ENCODE data around the gene RASGRP3.

RASGRP3 gene

DNA sequence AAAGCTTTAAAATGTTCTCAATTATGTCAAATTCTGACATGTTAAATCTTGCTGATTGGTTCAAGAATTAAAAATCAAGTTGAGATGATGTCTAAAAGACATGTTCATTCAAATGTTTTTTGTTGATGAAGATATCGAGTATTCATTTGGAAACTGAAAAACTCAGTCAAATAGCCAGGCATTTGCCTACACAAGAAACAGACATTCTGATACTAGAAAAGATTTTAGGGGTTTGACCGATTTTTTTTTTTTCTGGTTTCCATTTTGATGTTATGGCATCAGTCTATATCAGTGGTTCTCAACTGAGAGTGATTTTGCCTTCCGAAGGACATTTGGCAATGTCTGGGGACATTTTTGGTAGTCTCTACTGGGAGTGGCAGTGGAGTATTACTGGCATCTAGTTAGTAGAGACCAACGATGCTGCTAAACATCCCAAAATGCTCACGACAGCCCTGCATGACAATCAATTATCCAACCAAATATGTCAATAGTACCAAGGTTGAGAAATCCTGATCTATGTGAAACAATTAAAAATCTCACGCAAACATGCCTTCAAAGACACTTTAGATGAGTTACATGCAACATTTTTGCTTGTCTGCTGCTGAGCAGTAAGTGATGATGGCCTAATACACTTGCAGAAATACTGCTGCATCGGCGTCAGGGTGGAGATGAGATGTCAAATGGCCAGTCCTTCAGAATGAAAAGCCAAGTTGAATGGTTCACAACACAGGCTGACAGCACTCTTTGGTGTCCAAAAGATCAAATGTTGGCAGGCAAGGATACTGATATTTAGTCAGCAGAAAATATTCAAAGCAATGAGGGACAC is 12.5 kb downstream of the RASGRP3 start:
- WGBS = 98% methylated on average over 7 of the region's 8 CpGs
- Histone ChIP-seq H3K27ac (ENCODE audit: low read length, poor library complexity, severe bottlenecking) (no peak overlapping the region), H2BK15ac (ENCODE audit: low read depth, poor library complexity, severe bottlenecking) (no peak overlapping the region), H2AFZ (ENCODE audit: low read depth, low read length) (no peak overlapping the region), H3K4me1 (ENCODE audit: control insufficient read depth, insufficient read depth, low read depth, low read length) (peaks cover 2% of the 10 kb centered on the region), H2AK5ac (ENCODE audit: low read length, severe bottlenecking) (no peak overlapping the region), H3K27me3 (ENCODE audit: control insufficient read depth in 1 of 2, insufficient read depth in 1 of 2, low read length in 2 of 2) (no peaks in the 10 kb centered on the region), H3K4me2 (ENCODE audit: low read length, poor library complexity, severe bottlenecking) (no peak overlapping the region), H3K9me3 (ENCODE audit: control insufficient read depth, low read length) (peaks cover 17% of the 10 kb centered on the region), H4K91ac (ENCODE audit: low read length) (no peak overlapping the region), H2BK120ac (ENCODE audit: low read depth, low read length) (no peak overlapping the region), H4K8ac (ENCODE audit: low read length) (no peak overlapping the region), H3K9ac (ENCODE audit: low read length) (no peak overlapping the region), H3K23ac (ENCODE audit: low read length in 2 of 2) (no peak overlapping the region), H2BK5ac (ENCODE audit: low read depth, low read length, poor library complexity, severe bottlenecking) (no peak overlapping the region), H2BK12ac (ENCODE audit: low read length in 2 of 2) (no peak overlapping the region), H3K36me3 (ENCODE audit: control insufficient read depth in 1 of 2, insufficient read depth in 2 of 2, low read depth in 1 of 2, low read length in 2 of 2) (no peaks in the 10 kb centered on the region), H3K4ac (ENCODE audit: low read depth in 1 of 2, low read length in 2 of 2) (no peak overlapping the region), H3K4me3 (ENCODE audit: insufficient read depth in 1 of 2, low read depth in 1 of 2, low read length in 2 of 2) (no peak overlapping the region), H3K79me1 (replicated peaks; ENCODE audit: low read length, poor library complexity, severe bottlenecking) (no peaks in the 10 kb centered on the region), H3K18ac (ENCODE audit: low read depth in 1 of 2, low read length in 2 of 2) (no peak overlapping the region), H3K14ac (ENCODE audit: low read length in 2 of 2) (no peak overlapping the region)
- no peak for DNase-seq

DNA sequence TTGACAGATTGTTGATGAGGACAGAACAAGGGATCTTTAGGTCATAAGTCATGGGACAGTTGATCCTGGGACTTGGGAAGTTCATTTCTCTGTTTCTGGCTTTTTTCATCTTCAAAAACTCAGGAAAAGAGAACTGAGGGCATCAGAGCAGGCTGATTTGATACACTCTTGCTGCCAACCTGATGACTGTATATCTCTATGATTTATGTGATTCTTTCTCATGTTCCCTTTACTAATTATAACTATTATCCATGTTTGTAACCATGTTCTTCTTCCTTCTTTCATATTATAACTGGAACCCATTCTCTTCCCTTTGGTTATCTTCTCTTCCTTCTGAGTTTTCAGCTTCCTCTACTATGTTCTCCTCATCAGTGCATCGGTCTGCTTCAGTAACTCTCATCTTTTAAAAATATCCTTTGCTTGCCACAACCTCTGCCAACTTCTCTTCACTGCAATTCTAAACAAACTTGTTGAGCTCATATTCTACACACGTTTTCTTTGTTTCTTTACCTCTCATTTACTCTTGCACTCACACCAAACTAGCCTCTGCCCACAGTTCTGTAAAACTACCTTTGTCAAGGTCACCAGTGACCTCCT is 13.5 kb downstream of the RASGRP3 start:
- H3K36me3 ChIP-seq (ENCODE audit: control insufficient read depth in 1 of 2, insufficient read depth in 2 of 2, low read depth in 1 of 2, low read length in 2 of 2) = no peaks in the 10 kb centered on the region
- no peak overlapping the region for H3K4ac ChIP-seq (ENCODE audit: low read depth in 1 of 2, low read length in 2 of 2)
- peaks cover 17% of the 10 kb centered on the region for H3K9me3 ChIP-seq (ENCODE audit: control insufficient read depth, low read length)
- no peak overlapping the region for H2BK120ac ChIP-seq (ENCODE audit: low read depth, low read length)
- H3K27me3 ChIP-seq (ENCODE audit: control insufficient read depth in 1 of 2, insufficient read depth in 1 of 2, low read length in 2 of 2) = no peaks in the 10 kb centered on the region
- H3K14ac ChIP-seq (ENCODE audit: low read length in 2 of 2) = no peak overlapping the region
- H3K9ac ChIP-seq (ENCODE audit: low read length) = no peak overlapping the region
- peaks cover 2% of the 10 kb centered on the region for H3K4me1 ChIP-seq (ENCODE audit: control insufficient read depth, insufficient read depth, low read depth, low read length)
- H3K79me1 ChIP-seq (replicated peaks; ENCODE audit: low read length, poor library complexity, severe bottlenecking) = no peaks in the 10 kb centered on the region
- H3K23ac ChIP-seq (ENCODE audit: low read length in 2 of 2) = no peak overlapping the region
- H3K27ac ChIP-seq (ENCODE audit: low read length, poor library complexity, severe bottlenecking) = no peak overlapping the region
- no peak overlapping the region for H2BK5ac ChIP-seq (ENCODE audit: low read depth, low read length, poor library complexity, severe bottlenecking)
- no peak for DNase-seq
- WGBS = 94% methylated on average over 2 of the region's 2 CpGs
- no peak overlapping the region for H3K4me3 ChIP-seq (ENCODE audit: insufficient read depth in 1 of 2, low read depth in 1 of 2, low read length in 2 of 2)
- no peak overlapping the region for H4K91ac ChIP-seq (ENCODE audit: low read length)
- H3K18ac ChIP-seq (ENCODE audit: low read depth in 1 of 2, low read length in 2 of 2) = no peak overlapping the region
- no peak overlapping the region for H2BK12ac ChIP-seq (ENCODE audit: low read length in 2 of 2)
- H2AK5ac ChIP-seq (ENCODE audit: low read length, severe bottlenecking) = no peak overlapping the region
- no peak overlapping the region for H2AFZ ChIP-seq (ENCODE audit: low read depth, low read length)
- no peak overlapping the region for H4K8ac ChIP-seq (ENCODE audit: low read length)
- no peak overlapping the region for H2BK15ac ChIP-seq (ENCODE audit: low read depth, poor library complexity, severe bottlenecking)
- H3K4me2 ChIP-seq (ENCODE audit: low read length, poor library complexity, severe bottlenecking) = no peak overlapping the region

- no peak overlapping the region for H2BK12ac ChIP-seq (ENCODE audit: low read length in 2 of 2)
- no peaks in the 10 kb centered on the region for H3K79me1 ChIP-seq (replicated peaks; ENCODE audit: low read length, poor library complexity, severe bottlenecking)
- H2AK5ac ChIP-seq (ENCODE audit: low read length, severe bottlenecking) = no peak overlapping the region
- H3K23ac ChIP-seq (ENCODE audit: low read length in 2 of 2) = no peak overlapping the region
- peaks cover 4% of the 10 kb centered on the region for H3K4me1 ChIP-seq (ENCODE audit: control insufficient read depth, insufficient read depth, low read depth, low read length)
- no peak overlapping the region for H4K8ac ChIP-seq (ENCODE audit: low read length)
- DNase-seq = no peak
- no peak overlapping the region for H3K27ac ChIP-seq (ENCODE audit: low read length, poor library complexity, severe bottlenecking)
- H3K4me3 ChIP-seq (ENCODE audit: insufficient read depth in 1 of 2, low read depth in 1 of 2, low read length in 2 of 2) = no peak overlapping the region
- H3K9ac ChIP-seq (ENCODE audit: low read length) = no peak overlapping the region
- WGBS = 76% methylated on average over 3 of the region's 4 CpGs
- H3K4ac ChIP-seq (ENCODE audit: low read depth in 1 of 2, low read length in 2 of 2) = no peak overlapping the region
- no peak overlapping the region for H2BK15ac ChIP-seq (ENCODE audit: low read depth, poor library complexity, severe bottlenecking)
- H3K14ac ChIP-seq (ENCODE audit: low read length in 2 of 2) = no peak overlapping the region
- peaks cover 8% of the 10 kb centered on the region for H3K9me3 ChIP-seq (ENCODE audit: control insufficient read depth, low read length)
- H4K91ac ChIP-seq (ENCODE audit: low read length) = no peak overlapping the region
- no peak overlapping the region for H2AFZ ChIP-seq (ENCODE audit: low read depth, low read length)
- H3K4me2 ChIP-seq (ENCODE audit: low read length, poor library complexity, severe bottlenecking) = no peak overlapping the region
- H3K27me3 ChIP-seq (ENCODE audit: control insufficient read depth in 1 of 2, insufficient read depth in 1 of 2, low read length in 2 of 2) = no peaks in the 10 kb centered on the region
- H2BK5ac ChIP-seq (ENCODE audit: low read depth, low read length, poor library complexity, severe bottlenecking) = no peak overlapping the region
- peak overlapping the region in 1 of 2 experiments; percentile 69 for H3K18ac ChIP-seq (ENCODE audit: low read depth in 1 of 2, low read length in 2 of 2)
- no peaks in the 10 kb centered on the region for H3K36me3 ChIP-seq (ENCODE audit: control insufficient read depth in 1 of 2, insufficient read depth in 2 of 2, low read depth in 1 of 2, low read length in 2 of 2)
- no peak overlapping the region for H2BK120ac ChIP-seq (ENCODE audit: low read depth, low read length)
Observed at GRCh38 chr2:33491441-33492084, 15.1 kb downstream of the RASGRP3 start.

- Histone ChIP-seq H4K91ac (ENCODE audit: low read length) (no peak overlapping the region), H3K9me3 (ENCODE audit: control insufficient read depth, low read length) (no peaks in the 10 kb centered on the region), H3K4me3 (ENCODE audit: insufficient read depth in 1 of 2, low read depth in 1 of 2, low read length in 2 of 2) (no peak overlapping the region), H2BK120ac (ENCODE audit: low read depth, low read length) (no peak overlapping the region), H3K4me2 (ENCODE audit: low read length, poor library complexity, severe bottlenecking) (no peak overlapping the region), H3K4me1 (ENCODE audit: control insufficient read depth, insufficient read depth, low read depth, low read length) (peaks cover 4% of the 10 kb centered on the region), H2BK15ac (ENCODE audit: low read depth, poor library complexity, severe bottlenecking) (peak overlapping the region; percentile 30), H4K8ac (ENCODE audit: low read length) (no peak overlapping the region), H3K27me3 (ENCODE audit: control insufficient read depth in 1 of 2, insufficient read depth in 1 of 2, low read length in 2 of 2) (no peaks in the 10 kb centered on the region), H2AFZ (ENCODE audit: low read depth, low read length) (no peak overlapping the region), H3K9ac (ENCODE audit: low read length) (no peak overlapping the region), H3K27ac (ENCODE audit: low read length, poor library complexity, severe bottlenecking) (no peak overlapping the region), H2BK5ac (ENCODE audit: low read depth, low read length, poor library complexity, severe bottlenecking) (no peak overlapping the region), H3K18ac (ENCODE audit: low read depth in 1 of 2, low read length in 2 of 2) (no peak overlapping the region), H2BK12ac (ENCODE audit: low read length in 2 of 2) (peak overlapping the region in 1 of 2 experiments; percentile 29), H3K36me3 (ENCODE audit: control insufficient read depth in 1 of 2, insufficient read depth in 2 of 2, low read depth in 1 of 2, low read length in 2 of 2) (no peaks in the 10 kb centered on the region), H3K14ac (ENCODE audit: low read length in 2 of 2) (no peak overlapping the region), H3K23ac (ENCODE audit: low read length in 2 of 2) (no peak overlapping the region), H3K4ac (ENCODE audit: low read depth in 1 of 2, low read length in 2 of 2) (no peak overlapping the region), H2AK5ac (ENCODE audit: low read length, severe bottlenecking) (no peak overlapping the region), H3K79me1 (replicated peaks; ENCODE audit: low read length, poor library complexity, severe bottlenecking) (no peaks in the 10 kb centered on the region)
- DNase-seq = no peak
- 99% methylated on average over 6 of the region's 6 CpGs for WGBS
Observed at GRCh38 chr2:33492399-33493134, 16.1 kb downstream of the RASGRP3 start.
